ENCODE results near the gene AGFG1.
"Not testable (repeated sequence)": the region's sequence is repeated elsewhere in the genome, so short reads cannot be mapped to it uniquely, and the experiment has no call there.

AGFG1 gene

DNA sequence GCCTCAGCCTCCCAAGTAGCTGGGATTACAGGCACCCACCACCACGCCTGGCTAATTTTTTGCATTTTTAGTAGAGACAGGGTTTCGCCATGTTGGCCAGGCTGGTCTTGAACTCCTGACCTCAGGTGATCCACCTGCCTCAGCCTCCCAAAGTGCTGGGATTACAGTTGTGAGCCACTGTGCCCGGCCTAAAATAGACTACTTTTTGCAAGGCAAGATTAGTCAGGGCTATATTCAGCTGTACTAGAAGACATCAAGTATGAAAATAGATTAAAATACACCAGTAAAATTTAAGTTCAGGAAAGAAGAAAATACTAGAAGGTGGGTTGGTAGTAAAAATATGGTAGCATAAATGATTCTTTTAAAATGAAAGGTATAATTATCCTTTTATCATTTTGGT, 49.2 kb downstream of the AGFG1 start:
- peaks cover 54% of the 10 kb centered on the region for H3K36me3 ChIP-seq (ENCODE audit: insufficient read depth, low read depth, low read length)
- H3K9ac ChIP-seq (ENCODE audit: low read depth, low read length); H3K9me3 ChIP-seq (ENCODE audit: insufficient read depth, low read depth, low read length); H3K4me3 ChIP-seq (ENCODE audit: low read length); H3K27ac ChIP-seq (ENCODE audit: low read length); H3K4me1 ChIP-seq (ENCODE audit: insufficient read depth, low read length); H3K27me3 ChIP-seq (ENCODE audit: insufficient read depth, low read length): not testable (repeated sequence)

DNA sequence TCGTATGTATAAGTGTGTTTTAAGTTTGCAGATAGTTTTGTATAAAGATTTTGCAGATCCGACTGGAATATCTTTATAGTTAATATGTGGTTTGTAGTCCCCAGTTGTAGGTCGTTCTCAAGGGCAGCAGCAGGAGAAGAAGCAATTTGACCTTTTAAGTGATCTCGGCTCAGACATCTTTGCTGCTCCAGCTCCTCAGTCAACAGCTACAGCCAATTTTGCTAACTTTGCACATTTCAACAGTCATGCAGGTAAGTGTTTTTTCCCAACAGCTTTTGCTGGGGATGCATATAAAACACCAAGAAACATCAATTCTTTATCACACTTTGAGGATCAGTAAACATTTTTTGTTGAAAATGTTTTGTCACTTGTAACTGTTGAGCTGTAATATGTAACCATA, 52.7 kb downstream of the AGFG1 start:
- Histone ChIP-seq H3K4me3 (ENCODE audit: low read length) (no peak overlapping the region), H3K27ac (ENCODE audit: low read length) (no peak overlapping the region), H3K9me3 (ENCODE audit: insufficient read depth, low read depth, low read length) (no peaks in the 10 kb centered on the region), H3K27me3 (ENCODE audit: insufficient read depth, low read length) (no peaks in the 10 kb centered on the region), H3K9ac (ENCODE audit: low read depth, low read length) (no peak overlapping the region), H3K4me1 (ENCODE audit: insufficient read depth, low read length) (no peaks in the 10 kb centered on the region), H3K36me3 (ENCODE audit: insufficient read depth, low read depth, low read length) (peaks cover 81% of the 10 kb centered on the region)

DNA sequence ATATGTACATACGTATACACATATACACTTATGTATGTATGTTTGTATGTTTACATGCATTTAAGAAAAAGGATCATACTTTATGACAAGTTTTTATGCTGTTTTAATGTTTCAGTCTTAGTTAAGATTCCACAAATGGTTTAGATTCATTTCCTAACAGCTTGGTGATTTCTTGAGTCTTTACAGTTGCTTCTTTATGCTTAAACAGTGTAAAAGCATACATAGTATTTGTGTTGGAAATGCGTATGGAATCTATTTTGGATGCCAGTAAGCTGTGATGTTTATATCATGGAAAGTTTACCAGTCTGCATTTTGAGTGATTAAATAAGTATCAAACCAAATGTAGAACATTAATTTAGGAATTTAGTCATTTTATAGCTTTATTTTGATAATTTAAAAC, 55.4 kb downstream of the AGFG1 start:
- peaks cover 74% of the 10 kb centered on the region for H3K36me3 ChIP-seq (ENCODE audit: insufficient read depth, low read depth, low read length)
- no peaks in the 10 kb centered on the region for H3K4me1 ChIP-seq (ENCODE audit: insufficient read depth, low read length)
- H3K9ac ChIP-seq (ENCODE audit: low read depth, low read length), result no peak overlapping the region
- no peak overlapping the region for H3K4me3 ChIP-seq (ENCODE audit: low read length)
- H3K27me3 ChIP-seq (ENCODE audit: insufficient read depth, low read length), result no peaks in the 10 kb centered on the region
- H3K27ac ChIP-seq (ENCODE audit: low read length), result no peak overlapping the region
- no peaks in the 10 kb centered on the region for H3K9me3 ChIP-seq (ENCODE audit: insufficient read depth, low read depth, low read length)

DNA sequence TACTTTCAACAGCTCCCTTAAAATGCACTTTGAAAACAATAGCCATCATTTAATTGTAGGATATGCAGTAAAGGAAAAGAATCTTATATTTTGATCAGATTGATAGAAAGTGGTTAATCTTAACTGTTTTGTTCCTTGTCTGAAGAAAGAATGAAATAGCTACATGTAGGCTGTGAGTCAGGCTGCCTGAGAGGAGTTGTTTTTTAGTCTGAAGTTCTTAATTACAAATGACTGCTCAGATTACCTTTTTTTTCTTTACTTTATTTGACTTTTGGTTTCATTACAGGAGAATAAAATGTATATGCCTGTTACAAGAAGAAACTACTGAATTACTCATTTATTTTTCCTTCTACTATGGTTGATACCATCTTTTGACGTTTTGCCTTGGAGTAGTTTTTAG, 56.8 kb downstream of the AGFG1 start:
- Histone ChIP-seq H3K9me3 (ENCODE audit: insufficient read depth, low read depth, low read length) (no peaks in the 10 kb centered on the region), H3K36me3 (ENCODE audit: insufficient read depth, low read depth, low read length) (peaks cover 80% of the 10 kb centered on the region), H3K9ac (ENCODE audit: low read depth, low read length) (no peak overlapping the region), H3K27ac (ENCODE audit: low read length) (no peak overlapping the region), H3K4me3 (ENCODE audit: low read length) (no peak overlapping the region), H3K4me1 (ENCODE audit: insufficient read depth, low read length) (no peaks in the 10 kb centered on the region), H3K27me3 (ENCODE audit: insufficient read depth, low read length) (no peaks in the 10 kb centered on the region)

DNA sequence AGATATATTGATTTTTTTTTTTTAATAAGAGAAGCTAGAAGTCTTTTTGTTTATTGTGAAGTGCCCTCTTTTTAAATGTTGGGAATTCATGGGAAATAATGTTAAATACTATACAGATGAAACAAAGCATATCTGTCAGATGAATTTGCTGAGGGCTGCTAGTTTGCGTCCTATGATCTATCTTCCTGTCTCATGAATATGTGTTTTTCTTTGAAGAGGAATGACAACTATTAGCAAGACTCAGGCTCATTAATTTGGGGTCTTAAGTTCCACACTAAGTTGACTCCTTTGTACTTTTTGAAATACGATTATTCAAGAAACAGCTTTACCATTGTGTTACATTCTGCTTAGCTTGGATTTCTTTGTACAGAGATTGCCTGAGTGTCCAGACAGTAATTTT, 57.9 kb downstream of the AGFG1 start:
- Histone ChIP-seq H3K9me3 (ENCODE audit: insufficient read depth, low read depth, low read length) (no peaks in the 10 kb centered on the region), H3K36me3 (ENCODE audit: insufficient read depth, low read depth, low read length) (peaks cover 80% of the 10 kb centered on the region), H3K27ac (ENCODE audit: low read length) (no peak overlapping the region), H3K9ac (ENCODE audit: low read depth, low read length) (no peak overlapping the region), H3K27me3 (ENCODE audit: insufficient read depth, low read length) (no peaks in the 10 kb centered on the region), H3K4me3 (ENCODE audit: low read length) (no peak overlapping the region), H3K4me1 (ENCODE audit: insufficient read depth, low read length) (no peaks in the 10 kb centered on the region)

DNA sequence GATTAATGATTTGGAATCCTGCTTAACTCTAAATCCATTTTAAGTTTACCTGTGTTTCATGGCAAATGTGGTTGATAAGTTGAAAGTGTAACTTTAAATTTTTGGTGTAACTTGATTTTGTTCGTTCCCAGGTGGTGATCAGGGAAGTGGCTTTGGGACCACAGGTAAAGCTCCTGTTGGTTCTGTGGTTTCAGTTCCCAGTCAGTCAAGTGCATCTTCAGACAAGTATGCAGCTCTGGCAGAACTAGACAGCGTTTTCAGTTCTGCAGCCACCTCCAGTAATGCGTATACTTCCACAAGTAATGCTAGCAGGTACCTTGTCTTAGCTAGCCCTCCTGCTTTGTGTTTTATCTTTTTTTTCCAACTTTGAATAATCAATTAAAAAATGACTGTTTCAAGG, 62.8 kb downstream of the AGFG1 start:
- peaks cover 86% of the 10 kb centered on the region for H3K36me3 ChIP-seq (ENCODE audit: insufficient read depth, low read depth, low read length)

DNA sequence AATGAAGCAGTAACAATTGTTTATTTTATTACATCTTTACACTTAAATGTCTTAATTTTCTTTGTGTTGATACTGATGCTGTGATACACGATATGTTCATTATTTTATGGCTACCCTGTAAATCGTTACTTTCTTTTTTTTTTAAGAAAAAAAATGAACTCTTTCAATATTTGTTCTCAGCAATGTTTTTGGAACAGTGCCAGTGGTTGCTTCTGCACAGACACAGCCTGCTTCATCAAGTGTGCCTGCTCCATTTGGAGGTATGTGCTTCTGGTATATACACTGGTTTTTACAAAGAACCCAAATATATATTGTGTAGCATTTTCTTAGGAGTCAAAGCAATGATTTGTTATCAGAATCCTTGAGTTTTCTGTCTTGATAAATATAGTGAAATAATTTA, 64.5 kb downstream of the AGFG1 start:
- Histone ChIP-seq H3K27ac (ENCODE audit: low read length) (no peak overlapping the region), H3K36me3 (ENCODE audit: insufficient read depth, low read depth, low read length) (peaks cover 87% of the 10 kb centered on the region)

More for the DNA sequence above, 62.8 kb downstream of the AGFG1 start:
- Histone ChIP-seq H3K9ac (ENCODE audit: low read depth, low read length) (no peak overlapping the region), H3K27ac (ENCODE audit: low read length) (no peak overlapping the region), H3K4me1 (ENCODE audit: insufficient read depth, low read length) (no peaks in the 10 kb centered on the region), H3K27me3 (ENCODE audit: insufficient read depth, low read length) (no peaks in the 10 kb centered on the region), H3K4me3 (ENCODE audit: low read length) (no peak overlapping the region), H3K9me3 (ENCODE audit: insufficient read depth, low read depth, low read length) (no peaks in the 10 kb centered on the region)

DNA sequence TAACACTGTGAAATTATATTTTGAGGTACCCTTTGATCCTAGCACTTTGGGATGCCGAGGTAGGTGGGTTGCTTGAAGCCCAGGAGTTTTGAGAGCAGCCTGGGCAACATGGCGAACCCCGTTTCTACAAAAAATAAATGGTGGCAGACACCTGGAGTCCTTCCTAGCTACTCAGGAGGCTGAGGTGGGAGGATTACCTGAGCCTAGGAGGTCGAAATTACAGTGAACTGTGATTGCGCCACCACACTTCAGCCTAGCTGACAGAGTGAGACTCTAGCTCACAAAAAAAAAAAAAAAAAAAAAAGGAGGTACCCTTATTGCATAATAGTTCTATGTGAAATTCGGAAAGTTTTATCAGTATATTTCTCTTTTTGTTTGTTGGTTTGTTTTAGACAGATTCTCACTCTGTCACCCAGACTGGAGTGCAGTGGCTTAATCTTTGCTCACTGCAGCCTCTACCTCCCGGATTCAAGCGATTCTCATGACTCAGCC, 67.6 kb downstream of the AGFG1 start:
- Histone ChIP-seq H3K27ac (ENCODE audit: low read length) (no peak overlapping the region), H3K27me3 (ENCODE audit: insufficient read depth, low read length) (no peaks in the 10 kb centered on the region), H3K4me3 (ENCODE audit: low read length) (no peak overlapping the region), H3K9me3 (ENCODE audit: insufficient read depth, low read depth, low read length) (no peaks in the 10 kb centered on the region), H3K4me1 (ENCODE audit: insufficient read depth, low read length) (no peaks in the 10 kb centered on the region), H3K9ac (ENCODE audit: low read depth, low read length) (no peak overlapping the region), H3K36me3 (ENCODE audit: insufficient read depth, low read depth, low read length) (peaks cover 57% of the 10 kb centered on the region)

More for the DNA sequence above, 64.5 kb downstream of the AGFG1 start:
- H3K27me3 ChIP-seq (ENCODE audit: insufficient read depth, low read length), result no peaks in the 10 kb centered on the region
- H3K4me1 ChIP-seq (ENCODE audit: insufficient read depth, low read length), result no peaks in the 10 kb centered on the region
- no peak overlapping the region for H3K4me3 ChIP-seq (ENCODE audit: low read length)
- no peaks in the 10 kb centered on the region for H3K9me3 ChIP-seq (ENCODE audit: insufficient read depth, low read depth, low read length)
- no peak overlapping the region for H3K9ac ChIP-seq (ENCODE audit: low read depth, low read length)

DNA sequence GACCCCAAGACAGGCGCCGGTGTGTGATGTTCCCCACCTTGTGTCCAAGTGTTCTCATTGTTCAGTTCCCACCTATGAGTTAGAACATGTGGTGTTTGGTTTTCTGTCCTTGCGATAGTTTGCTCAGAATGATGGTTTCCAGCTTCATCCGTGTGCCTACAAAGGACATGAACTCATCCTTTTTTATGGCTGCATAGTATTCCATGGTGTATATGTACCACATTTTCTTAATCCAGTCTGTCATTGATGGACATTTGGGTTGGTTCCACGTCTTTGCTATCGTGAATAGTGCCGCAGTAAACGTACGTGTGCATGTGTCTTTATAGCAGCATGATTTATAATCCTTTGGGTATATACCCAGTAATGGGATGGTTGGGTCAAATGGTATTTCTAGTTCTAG, 68.4 kb downstream of the AGFG1 start:
- H3K27me3 ChIP-seq (ENCODE audit: insufficient read depth, low read length); H3K9ac ChIP-seq (ENCODE audit: low read depth, low read length); H3K4me1 ChIP-seq (ENCODE audit: insufficient read depth, low read length); H3K9me3 ChIP-seq (ENCODE audit: insufficient read depth, low read depth, low read length); H3K27ac ChIP-seq (ENCODE audit: low read length); H3K4me3 ChIP-seq (ENCODE audit: low read length): not testable (repeated sequence)
- peaks cover 48% of the 10 kb centered on the region for H3K36me3 ChIP-seq (ENCODE audit: insufficient read depth, low read depth, low read length)

DNA sequence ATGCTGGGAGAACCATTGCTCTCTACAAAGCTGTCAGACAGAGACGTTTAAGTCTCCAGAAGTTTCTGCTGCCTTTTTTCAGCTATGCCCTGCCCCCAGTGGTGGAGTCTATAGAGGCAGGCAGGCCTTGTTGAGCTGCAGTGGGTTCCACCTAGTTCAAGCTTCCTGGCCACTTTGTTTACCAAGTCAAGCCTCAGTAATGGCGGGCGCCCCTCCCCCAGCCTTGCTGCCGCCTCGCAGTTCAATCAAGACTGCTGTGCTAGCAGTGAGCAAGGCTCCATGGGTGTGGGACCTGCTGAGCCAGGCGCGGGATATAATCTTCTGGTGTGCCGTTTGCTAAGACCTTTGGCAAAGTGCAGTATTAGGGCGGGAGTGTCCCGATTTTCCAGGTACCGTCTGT, 74.0 kb downstream of the AGFG1 start:
- no peaks in the 10 kb centered on the region for H3K27me3 ChIP-seq (ENCODE audit: insufficient read depth, low read length)
- peaks cover 15% of the 10 kb centered on the region; the same call in 1 of the 2 replicates for H3K9me3 ChIP-seq (ENCODE audit: insufficient read depth, low read depth, low read length)
- H3K4me1 ChIP-seq (ENCODE audit: insufficient read depth, low read length), result no peaks in the 10 kb centered on the region
- H3K4me3 ChIP-seq (ENCODE audit: low read length), result no peak overlapping the region
- H3K27ac ChIP-seq (ENCODE audit: low read length), result no peak overlapping the region
- H3K9ac ChIP-seq (ENCODE audit: low read depth, low read length), result no peak overlapping the region
- peaks cover 44% of the 10 kb centered on the region for H3K36me3 ChIP-seq (ENCODE audit: insufficient read depth, low read depth, low read length)

DNA sequence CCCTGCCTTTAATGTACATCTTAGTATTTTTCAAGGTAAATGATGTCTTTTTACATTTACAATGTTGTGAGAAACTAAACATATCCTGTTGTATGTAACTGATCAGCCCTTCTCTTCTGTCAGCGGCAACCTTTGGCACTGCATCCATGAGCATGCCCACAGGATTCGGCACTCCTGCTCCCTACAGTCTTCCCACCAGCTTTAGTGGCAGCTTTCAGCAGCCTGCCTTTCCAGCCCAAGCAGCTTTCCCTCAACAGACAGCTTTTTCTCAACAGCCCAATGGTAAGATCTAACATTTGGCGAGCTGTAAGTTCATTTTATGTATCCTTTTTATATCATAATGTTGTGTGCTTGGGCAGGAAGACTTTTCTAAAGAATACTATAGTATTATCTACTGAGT, 79.9 kb downstream of the AGFG1 start:
- Histone ChIP-seq H3K27ac (ENCODE audit: low read length) (no peak overlapping the region), H3K27me3 (ENCODE audit: insufficient read depth, low read length) (no peaks in the 10 kb centered on the region), H3K36me3 (ENCODE audit: insufficient read depth, low read depth, low read length) (peaks cover 86% of the 10 kb centered on the region), H3K4me3 (ENCODE audit: low read length) (no peak overlapping the region), H3K4me1 (ENCODE audit: insufficient read depth, low read length) (no peaks in the 10 kb centered on the region), H3K9me3 (ENCODE audit: insufficient read depth, low read depth, low read length) (no peaks in the 10 kb centered on the region), H3K9ac (ENCODE audit: low read depth, low read length) (no peak overlapping the region)

DNA sequence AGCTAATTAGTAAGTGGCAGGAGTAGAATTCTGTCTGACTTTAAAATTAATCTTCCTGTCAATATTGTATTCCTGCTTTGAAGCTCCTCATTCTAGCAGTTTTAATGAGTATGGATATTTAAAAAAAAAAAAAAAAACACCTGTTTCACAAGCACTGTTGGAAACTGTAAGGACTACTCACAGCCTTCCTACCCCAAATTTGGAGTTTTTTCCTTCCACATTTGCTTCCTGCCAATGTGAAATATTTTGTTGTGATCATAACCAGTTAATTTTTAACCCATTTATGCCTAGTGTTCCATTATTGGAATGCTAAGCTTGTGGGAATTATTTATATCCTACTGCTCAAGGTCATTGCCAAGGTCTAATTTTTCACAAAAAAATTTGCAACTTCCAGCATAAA, 90.6 kb downstream of the AGFG1 start:
- H3K27ac ChIP-seq (ENCODE audit: low read length), result no peak overlapping the region
- no peaks in the 10 kb centered on the region for H3K9me3 ChIP-seq (ENCODE audit: insufficient read depth, low read depth, low read length)
- H3K4me3 ChIP-seq (ENCODE audit: low read length), result no peak overlapping the region
- no peaks in the 10 kb centered on the region for H3K27me3 ChIP-seq (ENCODE audit: insufficient read depth, low read length)
- H3K9ac ChIP-seq (ENCODE audit: low read depth, low read length), result no peak overlapping the region
- peaks cover 16% of the 10 kb centered on the region for H3K36me3 ChIP-seq (ENCODE audit: insufficient read depth, low read depth, low read length)
- H3K4me1 ChIP-seq (ENCODE audit: insufficient read depth, low read length), result no peaks in the 10 kb centered on the region; the same call in 1 of the 2 replicates

DNA sequence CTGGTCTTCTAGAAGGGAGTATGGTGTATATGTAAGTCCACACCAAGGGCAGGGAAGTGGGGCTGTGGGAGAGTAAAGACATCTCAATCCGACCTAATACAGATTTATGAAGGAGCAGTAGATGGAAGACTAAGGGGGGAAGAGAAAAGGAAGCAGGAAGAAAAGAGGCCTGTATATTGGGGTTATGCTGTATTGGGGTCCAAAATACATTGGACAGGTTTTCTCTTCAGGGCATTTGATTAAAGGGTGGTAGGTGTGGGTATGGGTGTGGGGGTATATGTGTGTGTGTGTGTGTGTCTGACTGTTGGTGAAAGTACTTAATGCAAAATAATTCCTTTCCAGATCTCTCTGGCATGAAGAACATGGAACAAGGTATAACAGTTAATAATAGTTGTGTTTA, 93.1 kb downstream of the AGFG1 start:
- H3K9ac ChIP-seq (ENCODE audit: low read depth, low read length), result no peak overlapping the region
- H3K4me1 ChIP-seq (ENCODE audit: insufficient read depth, low read length), result no peaks in the 10 kb centered on the region; the same call in 1 of the 2 replicates
- H3K36me3 ChIP-seq (ENCODE audit: insufficient read depth, low read depth, low read length), result no peaks in the 10 kb centered on the region
- H3K27ac ChIP-seq (ENCODE audit: low read length), result no peak overlapping the region
- H3K4me3 ChIP-seq (ENCODE audit: low read length), result no peak overlapping the region
- H3K27me3 ChIP-seq (ENCODE audit: insufficient read depth, low read length), result no peaks in the 10 kb centered on the region
- H3K9me3 ChIP-seq (ENCODE audit: insufficient read depth, low read depth, low read length), result no peaks in the 10 kb centered on the region
